ENCODE data around the gene NAT10.

NAT10 gene

GRCh38 chr11:34149274-34149673 lies 43.8 kb downstream of the NAT10 start:
- Histone ChIP-seq H3K9me3 (ENCODE audit: control insufficient read depth, insufficient read depth, low read length) (no peaks in the 10 kb centered on the region), H3K4me1 (ENCODE audit: insufficient read depth, low read length) (peaks cover 12% of the 10 kb centered on the region; the same call in 1 of the 2 replicates), H3K9ac (ENCODE audit: low read depth, low read length) (no peak overlapping the region; the same call in 1 of the 2 replicates), H3K36me3 (ENCODE audit: insufficient read depth, low read length) (peaks cover 22% of the 10 kb centered on the region)

- peaks cover 12% of the 10 kb centered on the region; the same call in 1 of the 2 replicates for H3K4me1 ChIP-seq (ENCODE audit: insufficient read depth, low read length)
- H3K9me3 ChIP-seq (ENCODE audit: control insufficient read depth, insufficient read depth, low read length), result no peaks in the 10 kb centered on the region
- peaks cover 17% of the 10 kb centered on the region for H3K36me3 ChIP-seq (ENCODE audit: insufficient read depth, low read length)
- no peak overlapping the region for H3K9ac ChIP-seq (ENCODE audit: low read depth, low read length)
These were observed 44.4 kb downstream of the NAT10 start for GRCh38 chr11:34149786-34150185.

GRCh38 chr11:34150494-34151151 lies 45.2 kb downstream of the NAT10 start:
- Histone ChIP-seq H3K9me3 (ENCODE audit: control insufficient read depth, insufficient read depth, low read length) (no peaks in the 10 kb centered on the region), H3K9ac (ENCODE audit: low read depth, low read length) (no peak overlapping the region), H3K36me3 (ENCODE audit: insufficient read depth, low read length) (peaks cover 10% of the 10 kb centered on the region), H3K4me1 (ENCODE audit: insufficient read depth, low read length) (peaks cover 12% of the 10 kb centered on the region; the same call in 1 of the 2 replicates)

- H3K36me3 ChIP-seq (ENCODE audit: insufficient read depth, low read length), result peaks cover 6% of the 10 kb centered on the region
- no peaks in the 10 kb centered on the region for H3K9me3 ChIP-seq (ENCODE audit: control insufficient read depth, insufficient read depth, low read length)
- H3K9ac ChIP-seq (ENCODE audit: low read depth, low read length), result no peak overlapping the region
- peaks cover 12% of the 10 kb centered on the region; the same call in 1 of the 2 replicates for H3K4me1 ChIP-seq (ENCODE audit: insufficient read depth, low read length)
These were observed 45.7 kb downstream of the NAT10 start for GRCh38 chr11:34151166-34151565.

GRCh38 chr11:34151916-34152845 lies 46.8 kb downstream of the NAT10 start:
- H3K9me3 ChIP-seq (ENCODE audit: control insufficient read depth, insufficient read depth, low read length), result no peaks in the 10 kb centered on the region

GRCh38 chr11:34154059-34154875 lies 48.8 kb downstream of the NAT10 start:
- H3K36me3 ChIP-seq (ENCODE audit: insufficient read depth, low read length), result peaks cover 5% of the 10 kb centered on the region; the same call in 1 of the 2 replicates
- H3K9me3 ChIP-seq (ENCODE audit: control insufficient read depth, insufficient read depth, low read length), result no peaks in the 10 kb centered on the region
- H3K9ac ChIP-seq (ENCODE audit: low read depth, low read length), result no peak overlapping the region
- H3K4me1 ChIP-seq (ENCODE audit: insufficient read depth, low read length), result peaks cover under 1% of the 10 kb centered on the region; the same call in 1 of the 2 replicates

More at GRCh38 chr11:34151916-34152845, 46.8 kb downstream of the NAT10 start:
- Histone ChIP-seq H3K9ac (ENCODE audit: low read depth, low read length) (no peak overlapping the region), H3K4me1 (ENCODE audit: insufficient read depth, low read length) (peaks cover 12% of the 10 kb centered on the region; the same call in 1 of the 2 replicates), H3K36me3 (ENCODE audit: insufficient read depth, low read length) (peaks cover 6% of the 10 kb centered on the region)

- no peaks in the 10 kb centered on the region for H3K4me1 ChIP-seq (ENCODE audit: insufficient read depth, low read length)
- no peak overlapping the region for H3K9ac ChIP-seq (ENCODE audit: low read depth, low read length)
- H3K36me3 ChIP-seq (ENCODE audit: insufficient read depth, low read length), result peaks cover 5% of the 10 kb centered on the region; the same call in 1 of the 2 replicates
- no peaks in the 10 kb centered on the region for H3K9me3 ChIP-seq (ENCODE audit: control insufficient read depth, insufficient read depth, low read length)
These were observed 49.8 kb downstream of the NAT10 start for GRCh38 chr11:34155057-34155756.

- peaks cover 5% of the 10 kb centered on the region; the same call in 1 of the 2 replicates for H3K36me3 ChIP-seq (ENCODE audit: insufficient read depth, low read length)
- H3K9ac ChIP-seq (ENCODE audit: low read depth, low read length), result no peak overlapping the region
- H3K4me1 ChIP-seq (ENCODE audit: insufficient read depth, low read length), result no peaks in the 10 kb centered on the region
- H3K9me3 ChIP-seq (ENCODE audit: control insufficient read depth, insufficient read depth, low read length), result no peaks in the 10 kb centered on the region
These were observed 50.3 kb downstream of the NAT10 start for GRCh38 chr11:34155757-34156062.

GRCh38 chr11:34157163-34157562 lies 51.7 kb downstream of the NAT10 start:
- Histone ChIP-seq H3K9ac (ENCODE audit: low read depth, low read length) (no peak overlapping the region), H3K36me3 (ENCODE audit: insufficient read depth, low read length) (peaks cover 2% of the 10 kb centered on the region; the same call in 1 of the 2 replicates), H3K4me1 (ENCODE audit: insufficient read depth, low read length) (no peaks in the 10 kb centered on the region)

GRCh38 chr11:34158661-34159060 lies 53.2 kb downstream of the NAT10 start:
- H3K4me1 ChIP-seq (ENCODE audit: insufficient read depth, low read length), result no peaks in the 10 kb centered on the region
- H3K9me3 ChIP-seq (ENCODE audit: control insufficient read depth, insufficient read depth, low read length), result no peaks in the 10 kb centered on the region
- H3K36me3 ChIP-seq (ENCODE audit: insufficient read depth, low read length), result peaks cover 2% of the 10 kb centered on the region; the same call in 1 of the 2 replicates
- no peak overlapping the region for H3K9ac ChIP-seq (ENCODE audit: low read depth, low read length)

More at GRCh38 chr11:34157163-34157562, 51.7 kb downstream of the NAT10 start:
- no peaks in the 10 kb centered on the region for H3K9me3 ChIP-seq (ENCODE audit: control insufficient read depth, insufficient read depth, low read length)

GRCh38 chr11:34160049-34160721 lies 54.8 kb downstream of the NAT10 start:
- H3K4me1 ChIP-seq (ENCODE audit: insufficient read depth, low read length), result no peaks in the 10 kb centered on the region
- H3K36me3 ChIP-seq (ENCODE audit: insufficient read depth, low read length), result peaks cover 2% of the 10 kb centered on the region; the same call in 1 of the 2 replicates
- no peaks in the 10 kb centered on the region for H3K9me3 ChIP-seq (ENCODE audit: control insufficient read depth, insufficient read depth, low read length)
- no peak overlapping the region for H3K9ac ChIP-seq (ENCODE audit: low read depth, low read length)

- no peaks in the 10 kb centered on the region for H3K4me1 ChIP-seq (ENCODE audit: insufficient read depth, low read length)
- peaks cover 2% of the 10 kb centered on the region; the same call in 1 of the 2 replicates for H3K36me3 ChIP-seq (ENCODE audit: insufficient read depth, low read length)
- H3K9ac ChIP-seq (ENCODE audit: low read depth, low read length), result no peak overlapping the region
- no peaks in the 10 kb centered on the region for H3K9me3 ChIP-seq (ENCODE audit: control insufficient read depth, insufficient read depth, low read length)
These were observed 55.4 kb downstream of the NAT10 start for GRCh38 chr11:34160791-34161190.

GRCh38 chr11:34161361-34161760 lies 55.9 kb downstream of the NAT10 start:
- H3K4me1 ChIP-seq (ENCODE audit: insufficient read depth, low read length), result no peaks in the 10 kb centered on the region
- H3K9me3 ChIP-seq (ENCODE audit: control insufficient read depth, insufficient read depth, low read length), result no peaks in the 10 kb centered on the region
- H3K36me3 ChIP-seq (ENCODE audit: insufficient read depth, low read length), result peaks cover 2% of the 10 kb centered on the region; the same call in 1 of the 2 replicates

More at GRCh38 chr11:34161361-34161760, 55.9 kb downstream of the NAT10 start:
- no peak overlapping the region for H3K9ac ChIP-seq (ENCODE audit: low read depth, low read length)
